GM21825 (cell line): ENCODE measurements around the gene ZNF75A.
"Not testable (repeated sequence)": the region's sequence is repeated elsewhere in the genome, so short reads cannot be mapped to it uniquely, and the experiment has no call there.

Experiments
- ATAC-seq: cut with Tn5 transposase; IDR thresholded peaks from one replicate; pipeline ENCODE4 v1.9.1; 2021; ENCODE audit warnings: mild to moderate bottlenecking, moderate library complexity; ENCODE audit not compliant: unreplicated experiment

The ZNF75A gene

GRCh38 chr16:3305109-3306068, at the start of gene ZNF75A, which contains the start of gene TIGD7:
TSS of gene ZNF75A (plus strand) at chr16:3305497. CDS start at chr16:3308429, 2,932 bp downstream.
TSS of gene TIGD7 (minus strand) at chr16:3305430. CDS start at chr16:3300614, 4,816 bp downstream.
- peak; percentile 87 for ATAC-seq

GRCh38 chr16:3256146-3256865, 49.0 kb upstream of the ZNF75A start, which contains the start of gene MEFV:
TSS of gene MEFV (minus strand) at chr16:3256633. CDS start at chr16:3256587, 46 bp downstream.
- ATAC-seq: no peak

DNA sequence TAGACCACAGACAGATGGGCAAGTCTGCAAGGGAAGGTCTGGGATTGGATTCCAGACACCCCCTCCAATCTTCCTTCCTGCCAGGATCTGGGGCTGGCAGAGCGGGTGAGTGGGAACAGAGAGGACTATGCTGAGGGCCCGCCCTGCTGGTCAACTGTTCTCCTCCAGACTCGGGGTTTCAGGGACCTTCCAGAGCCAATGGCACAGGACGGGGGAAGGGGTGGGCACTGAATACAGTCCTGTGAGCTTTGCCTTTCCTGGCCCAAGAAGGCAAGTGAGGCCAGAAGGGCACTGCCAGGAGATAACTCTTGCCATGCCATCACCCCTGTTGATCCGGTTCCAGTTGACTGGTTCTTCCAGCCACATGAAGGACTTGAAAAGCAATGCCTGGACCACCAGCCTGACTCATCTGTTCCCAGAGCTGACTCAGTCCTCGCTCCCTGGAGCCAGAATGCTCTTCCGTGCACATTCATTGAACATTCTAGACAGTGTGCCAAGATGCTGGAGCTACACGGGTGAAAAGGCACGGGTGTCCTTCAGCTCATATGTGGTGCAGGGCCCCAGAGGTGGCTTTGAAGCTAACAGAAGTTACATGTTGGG, 48.3 kb upstream of the ZNF75A start:
- no peak for ATAC-seq

GRCh38 chr16:3259836-3260235, 45.5 kb upstream of the ZNF75A start:
- ATAC-seq: no peak

GRCh38 chr16:3262517-3262916, 42.8 kb upstream of the ZNF75A start:
- ATAC-seq: no peak

DNA sequence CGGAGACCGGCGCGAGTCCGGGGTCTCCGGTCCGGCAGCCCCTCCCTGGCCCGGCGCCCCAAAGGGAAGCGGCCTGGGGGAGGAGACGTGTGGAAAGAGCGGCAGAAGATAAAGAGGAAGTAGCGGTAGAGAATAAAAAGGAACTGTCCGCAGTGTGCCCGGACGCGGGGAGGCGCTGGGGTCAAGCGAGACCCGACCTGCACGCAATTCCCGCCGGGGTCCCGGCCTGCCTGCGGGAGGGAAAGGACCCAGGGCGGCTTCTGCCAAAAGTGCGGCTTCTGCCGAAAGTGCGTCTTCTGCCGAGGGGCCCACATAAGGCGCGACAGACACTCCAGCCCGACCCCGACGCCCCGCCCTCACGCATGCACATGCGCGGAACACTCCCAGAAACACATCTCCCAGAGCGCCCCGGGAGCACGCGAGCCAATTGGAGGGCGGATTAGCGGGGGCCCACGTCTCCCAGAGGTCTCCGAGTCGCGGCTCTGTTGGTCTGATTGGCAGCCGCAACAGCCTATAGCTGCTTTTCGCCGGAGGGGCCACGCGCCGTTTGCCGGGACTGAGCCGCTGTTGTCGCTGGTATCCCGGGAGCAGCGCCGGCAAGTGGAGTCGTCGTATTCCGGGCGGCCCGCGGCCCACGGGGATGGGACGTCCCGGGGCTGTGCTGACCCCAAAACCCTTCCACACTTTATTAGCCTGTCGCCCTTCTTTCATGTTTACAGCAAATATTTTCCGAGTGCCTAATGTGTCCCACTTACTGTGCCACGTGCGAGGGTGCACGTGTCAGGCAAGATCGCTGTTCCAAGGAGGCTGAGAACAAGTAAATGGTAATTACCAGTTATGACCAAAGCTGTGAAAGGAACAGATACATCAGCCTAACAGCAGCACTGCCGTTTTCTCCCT, 40.9 kb upstream of the ZNF75A start:
- ATAC-seq: peak; percentile 83

GRCh38 chr16:3266873-3267537, 38.3 kb upstream of the ZNF75A start:
- ATAC-seq: no peak

DNA sequence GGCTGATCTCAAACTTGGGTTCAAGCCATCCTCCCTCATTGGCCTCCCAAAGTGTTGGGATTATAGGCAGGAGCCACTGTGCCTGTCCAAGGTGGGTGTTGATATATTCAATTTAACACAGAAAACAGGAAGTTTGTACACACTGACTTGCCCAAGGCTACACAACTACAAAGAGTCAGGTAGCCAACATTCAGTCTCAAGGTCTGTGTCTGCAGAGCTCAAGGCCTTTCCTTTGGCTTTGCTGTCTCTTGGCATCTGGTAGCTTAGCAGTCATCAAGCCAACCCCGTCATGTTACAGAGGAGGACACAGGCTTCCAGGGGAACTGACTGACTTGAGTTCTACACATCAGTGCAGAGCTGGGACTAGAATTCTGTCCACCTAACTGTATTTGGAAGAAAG, 37.0 kb upstream of the ZNF75A start:
- ATAC-seq: no peak

DNA sequence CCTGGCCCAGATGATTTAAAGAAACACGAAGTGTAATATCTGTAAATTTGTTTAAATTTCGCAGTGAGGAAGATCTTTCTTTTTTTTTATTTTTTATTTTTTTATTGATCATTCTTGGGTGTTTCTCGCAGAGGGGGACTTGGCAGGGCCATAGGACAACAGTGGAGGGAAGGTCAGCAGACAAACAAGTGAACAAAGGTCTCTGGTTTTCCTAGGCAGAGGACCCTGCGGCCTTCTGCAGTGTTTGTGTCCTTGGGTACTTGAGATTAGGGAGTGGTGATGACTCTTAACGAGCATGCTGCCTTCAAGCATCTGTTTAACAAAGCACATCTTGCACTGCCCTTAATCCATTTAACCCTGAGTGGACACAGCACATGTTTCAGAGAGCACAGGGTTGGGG, 34.6 kb upstream of the ZNF75A start:
- ATAC-seq: not testable (repeated sequence)

DNA sequence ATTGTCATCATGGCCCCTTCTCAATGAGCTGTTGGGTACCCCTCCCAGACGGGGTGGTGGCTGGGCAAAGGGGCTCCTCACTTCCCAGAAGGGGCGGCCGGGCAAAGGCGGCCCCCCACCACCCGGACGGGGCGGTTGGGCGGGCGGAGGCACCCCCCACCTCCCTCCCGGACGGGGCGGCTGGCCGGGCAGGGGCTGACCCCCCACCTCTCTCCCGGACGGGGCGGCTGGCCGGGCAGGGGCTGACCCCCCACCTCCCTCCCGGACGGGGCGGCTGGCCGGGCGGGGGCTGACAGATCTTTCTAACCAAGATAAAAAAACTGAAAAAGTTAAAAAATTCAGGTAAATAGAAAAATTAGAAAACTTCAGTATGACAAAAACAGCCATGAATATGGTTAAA, 34.0 kb upstream of the ZNF75A start:
- not testable (repeated sequence) for ATAC-seq

DNA sequence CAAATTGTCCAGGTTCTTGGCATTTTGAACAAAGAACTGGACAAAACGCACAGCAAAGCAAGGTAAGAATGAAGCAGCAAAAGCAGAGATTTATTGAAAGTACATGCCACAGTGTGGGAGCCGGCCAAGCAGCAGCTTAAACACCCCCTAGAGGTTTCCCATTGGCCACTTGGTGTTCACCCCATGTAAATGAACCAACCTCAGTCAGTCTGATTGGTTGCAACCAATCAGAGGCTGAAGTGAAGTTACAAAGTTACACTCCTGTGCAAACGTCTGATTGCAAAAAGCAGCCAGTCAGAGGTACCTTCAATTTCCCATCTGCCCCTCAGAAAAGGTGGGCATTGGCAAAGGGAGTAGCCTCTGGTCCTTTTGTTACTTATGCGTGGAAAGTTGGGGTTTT, 30.8 kb upstream of the ZNF75A start:
- ATAC-seq: no peak

DNA sequence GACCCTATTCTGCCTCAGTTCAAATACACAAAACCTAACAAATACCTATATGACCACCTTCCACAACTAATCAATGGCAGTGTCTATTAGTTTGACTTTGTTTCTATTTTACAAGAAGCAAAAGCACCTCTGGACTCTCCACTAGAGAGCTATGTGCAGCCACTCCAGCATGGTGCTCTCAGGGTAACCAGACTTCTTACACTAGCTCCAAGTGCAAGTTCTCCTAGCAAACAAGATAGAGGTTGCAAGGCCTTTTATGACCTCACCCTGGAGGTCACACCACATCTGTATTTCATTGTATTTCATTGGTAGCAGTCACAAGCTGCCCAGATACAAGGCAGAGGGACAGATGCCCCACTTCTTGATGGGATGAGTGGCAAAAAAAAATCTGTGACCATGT, 30.4 kb upstream of the ZNF75A start:
- no peak for ATAC-seq

DNA sequence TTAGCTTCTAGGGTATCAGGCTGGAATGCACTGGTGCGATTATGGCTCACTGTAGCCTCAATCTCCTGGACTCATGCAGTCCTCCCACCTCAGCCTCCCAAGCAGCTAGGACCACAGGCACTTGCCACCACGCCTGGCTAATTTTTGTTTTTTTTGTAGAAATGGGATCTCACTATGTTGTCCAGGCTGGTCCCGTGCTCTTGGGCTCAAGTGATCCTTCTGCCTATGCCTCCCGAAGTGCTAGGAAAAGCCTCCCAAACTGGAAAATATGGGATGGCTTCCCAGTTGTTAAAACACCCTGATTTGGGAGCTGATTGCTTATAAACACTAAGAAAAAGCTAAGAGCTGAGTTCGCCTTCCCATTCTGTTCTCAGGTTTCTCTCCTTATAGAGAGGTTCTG, 28.6 kb upstream of the ZNF75A start:
- no peak for ATAC-seq

DNA sequence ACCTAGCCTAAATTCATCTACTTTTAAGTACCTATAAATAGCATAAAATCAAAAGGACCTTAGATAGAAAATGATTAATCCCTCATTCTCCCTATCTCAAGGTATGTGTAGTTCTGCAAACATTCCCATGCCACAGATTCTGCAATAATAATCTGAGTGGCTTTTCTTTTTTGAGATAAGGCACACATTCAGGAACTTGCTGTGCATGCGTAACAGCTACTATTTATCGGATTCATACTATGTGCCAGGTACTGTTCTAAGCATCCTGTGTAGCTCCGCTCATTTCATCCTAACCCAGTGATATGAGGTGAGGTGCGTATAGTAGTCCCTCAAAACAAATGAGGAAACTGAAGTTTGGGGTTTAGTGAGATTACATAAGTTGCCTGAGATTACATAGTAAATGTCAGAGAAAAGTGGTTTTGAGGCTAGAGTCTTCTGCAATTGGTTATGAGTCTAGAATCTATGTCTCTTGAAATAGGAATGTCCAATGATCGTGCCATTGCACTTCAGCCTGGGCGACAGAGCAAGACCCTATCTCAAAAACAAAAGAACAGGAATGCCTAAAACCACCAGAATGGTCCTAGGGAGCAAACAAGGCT, 24.0 kb upstream of the ZNF75A start:
- ATAC-seq: no peak

- peak; percentile 23 for ATAC-seq
These were observed 23.1 kb upstream of the ZNF75A start for GRCh38 chr16:3282103-3282729.

GRCh38 chr16:3282730-3283542, 22.4 kb upstream of the ZNF75A start, which contains the start of gene ZNF263:
TSS of gene ZNF263 (plus strand) at chr16:3283491. CDS start at chr16:3283819, 328 bp downstream.
- peak; percentile 72 for ATAC-seq

GRCh38 chr16:3283543-3284447, 21.5 kb upstream of the ZNF75A start:
- ATAC-seq: no peak
